GM23338 (cell line): ENCODE measurements around the gene NARS2. TPM values are rescaled to one million over a fixed set of nuclear protein-coding genes. Genes with fewer than 3 reads are reported as not detected.

Experiments
- ATAC-seq: fragments of 200-7000 bp; cut with Tn5 transposase; 3 replicates; pipeline ENCODE4 v1.9.1; 2020
- DNase-seq: peaks from one replicate; pipeline ENCODE4 v3.0.0-alpha.2; 2015; ENCODE audit warnings: low spot score
- H2AFZ ChIP-seq: fragments of 200-600 bp; sonication (generic); 2 replicates; pipeline ENCODE4 v1.8.0; 2016; ENCODE audit warnings: antibody characterized with exemption, mild to moderate bottlenecking, moderate library complexity
- H3F3A ChIP-seq: fragments of 200-600 bp; sonication (generic); replicated peaks from 2 replicates; pipeline ENCODE4 v1.8.0; 2017; ENCODE audit warnings: antibody characterized with exemption, mixed run types, low read depth
- H3K27ac ChIP-seq: fragments of 200-600 bp; sonication (generic); 2 replicates; pipeline ENCODE4 v1.6.1; 2016; ENCODE audit warnings: low read depth
- H3K27me3 ChIP-seq: fragments of 200-600 bp; sonication (generic); 2 replicates; pipeline ENCODE4 v1.8.0; 2016; ENCODE audit warnings: mild to moderate bottlenecking, mixed run types, moderate library complexity; ENCODE audit not compliant: insufficient read depth
- H3K36me3 ChIP-seq: fragments of 200-600 bp; sonication (generic); 2 replicates; pipeline ENCODE4 v1.8.0; 2016; ENCODE audit warnings: mild to moderate bottlenecking; ENCODE audit not compliant: insufficient read depth
- H3K4me1 ChIP-seq: fragments of 200-600 bp; sonication (generic); 2 replicates; pipeline ENCODE4 v1.8.0; 2016; ENCODE audit warnings: mild to moderate bottlenecking, moderate library complexity; ENCODE audit not compliant: insufficient read depth
- H3K4me2 ChIP-seq: fragments of 200-600 bp; sonication (generic); 2 replicates; pipeline ENCODE4 v1.7.1; 2017; ENCODE audit warnings: mixed run types
- H3K4me3 ChIP-seq: fragments of 200-600 bp; sonication (generic); 2 replicates; pipeline ENCODE4 v1.6.1; 2016; ENCODE audit warnings: mixed run types
- H3K79me2 ChIP-seq: fragments of 200-600 bp; sonication (generic); replicated peaks from 2 replicates; pipeline ENCODE4 v1.8.0; 2017; ENCODE audit warnings: mild to moderate bottlenecking; ENCODE audit not compliant: insufficient read depth
- H3K9me2 ChIP-seq: fragments of 200-600 bp; sonication (generic); 2 replicates; pipeline ENCODE4 v1.8.0; 2017; ENCODE audit not compliant: insufficient read depth
- H4K20me1 ChIP-seq: fragments of 200-600 bp; sonication (generic); replicated peaks from 2 replicates; pipeline ENCODE4 v1.8.0; 2017; ENCODE audit warnings: mild to moderate bottlenecking; ENCODE audit not compliant: insufficient read depth
- H3K27ac Mint-ChIP-seq: 2 replicates; pipeline ENCODE4 v1.8.0; 2020; ENCODE audit warnings: inconsistent platforms, mild to moderate bottlenecking, moderate library complexity, mixed read lengths
- H3K27me3 Mint-ChIP-seq: 3 replicates; pipeline ENCODE4 v1.8.0; 2022; ENCODE audit warnings: low read depth, mild to moderate bottlenecking, moderate library complexity, mixed read lengths, inconsistent platforms; ENCODE audit not compliant: insufficient read depth, poor library complexity
- H3K36me3 Mint-ChIP-seq: 3 replicates; pipeline ENCODE4 v1.8.0; 2021; ENCODE audit warnings: low read depth, mild to moderate bottlenecking, inconsistent platforms, moderate library complexity, mixed read lengths
- H3K4me1 Mint-ChIP-seq: 3 replicates; pipeline ENCODE4 v1.8.0; 2020; ENCODE audit warnings: mild to moderate bottlenecking, inconsistent platforms, mixed read lengths
- H3K4me3 Mint-ChIP-seq: 3 replicates; pipeline ENCODE4 v1.8.0; 2021; ENCODE audit warnings: moderate library complexity, mild to moderate bottlenecking, inconsistent platforms, mixed read lengths
- H3K9me3 Mint-ChIP-seq: 3 replicates; pipeline ENCODE4 v1.8.0; 2020; ENCODE audit warnings: moderate library complexity, mild to moderate bottlenecking, inconsistent platforms, mixed read lengths
- CREB1 ChIP-seq: fragments of 250-450 bp; sonication (Bioruptor Pico); IDR thresholded peaks from 2 replicates; pipeline ENCODE4 v1.5.0; 2020; ENCODE audit warnings: low read depth, mild to moderate bottlenecking, moderate library complexity
- ETS1 ChIP-seq: IDR thresholded peaks from 2 replicates; pipeline ENCODE4 v1.6.1; 2016; ENCODE audit warnings: antibody characterized with exemption
- EZH2phosphoT487 ChIP-seq: fragments of 200-600 bp; sonication (generic); IDR thresholded peaks from one replicate; pipeline ENCODE4 v1.8.1; 2018; ENCODE audit warnings: antibody characterized with exemption; ENCODE audit not compliant: unreplicated experiment
- JUNB ChIP-seq: IDR thresholded peaks from one replicate; pipeline ENCODE4 v1.6.1; 2016; ENCODE audit warnings: antibody characterized with exemption; ENCODE audit not compliant: unreplicated experiment
- NANOG ChIP-seq: IDR thresholded peaks from 2 replicates; pipeline ENCODE4 v1.6.1; 2016; ENCODE audit warnings: antibody characterized with exemption, borderline replicate concordance
- POLR2AphosphoS5 ChIP-seq: IDR thresholded peaks from 2 replicates; pipeline ENCODE4 v1.6.1; 2016; ENCODE audit warnings: antibody characterized with exemption, low read depth
- ZNF114 ChIP-seq: fragments of 250-450 bp; sonication (Bioruptor Pico); IDR thresholded peaks from 2 replicates; pipeline ENCODE4 v1.5.0; 2020; ENCODE audit warnings: mild to moderate bottlenecking, moderate library complexity
- ZNF331 ChIP-seq: fragments of 250-450 bp; sonication (Bioruptor Pico); IDR thresholded peaks from 2 replicates; pipeline ENCODE4 v1.5.0; 2020; ENCODE audit warnings: low read depth, mild to moderate bottlenecking, moderate library complexity
- polyA plus RNA-seq: library from polyadenylated mRNA; unstranded; fragments of >200 nt; fragmentation: Nextera tagmentation; extraction: Ambion mirVana; gene quantifications from 2 replicates; pipeline ENCODE4 v1.2.1, GENCODE V29; 2016
- total RNA-seq: library from RNA; depleted of rRNA; stranded (reverse); fragments of >200 nt; shearing (Covaris generic); gene quantifications from 2 replicates; pipeline ENCODE4 v1.2.3, GENCODE V29; 2014
- TF ChIP-seq, protein P1 (sequence below): IDR thresholded peaks from one replicate; pipeline ENCODE4 v1.6.1; 2018; ENCODE audit warnings: antibody characterized with exemption; ENCODE audit not compliant: unreplicated experiment
- TF ChIP-seq, protein P2 (sequence below): fragments of 250-450 bp; sonication (Bioruptor Pico); IDR thresholded peaks from 2 replicates; pipeline ENCODE4 v1.5.0; 2020; ENCODE audit warnings: mild to moderate bottlenecking, moderate library complexity

NARS2 gene
- total and polyA plus RNA-seq, 2 experiments from 2014 or later = 45.7 to 62.0 TPM

- TF ChIP-seq, protein P1, sequence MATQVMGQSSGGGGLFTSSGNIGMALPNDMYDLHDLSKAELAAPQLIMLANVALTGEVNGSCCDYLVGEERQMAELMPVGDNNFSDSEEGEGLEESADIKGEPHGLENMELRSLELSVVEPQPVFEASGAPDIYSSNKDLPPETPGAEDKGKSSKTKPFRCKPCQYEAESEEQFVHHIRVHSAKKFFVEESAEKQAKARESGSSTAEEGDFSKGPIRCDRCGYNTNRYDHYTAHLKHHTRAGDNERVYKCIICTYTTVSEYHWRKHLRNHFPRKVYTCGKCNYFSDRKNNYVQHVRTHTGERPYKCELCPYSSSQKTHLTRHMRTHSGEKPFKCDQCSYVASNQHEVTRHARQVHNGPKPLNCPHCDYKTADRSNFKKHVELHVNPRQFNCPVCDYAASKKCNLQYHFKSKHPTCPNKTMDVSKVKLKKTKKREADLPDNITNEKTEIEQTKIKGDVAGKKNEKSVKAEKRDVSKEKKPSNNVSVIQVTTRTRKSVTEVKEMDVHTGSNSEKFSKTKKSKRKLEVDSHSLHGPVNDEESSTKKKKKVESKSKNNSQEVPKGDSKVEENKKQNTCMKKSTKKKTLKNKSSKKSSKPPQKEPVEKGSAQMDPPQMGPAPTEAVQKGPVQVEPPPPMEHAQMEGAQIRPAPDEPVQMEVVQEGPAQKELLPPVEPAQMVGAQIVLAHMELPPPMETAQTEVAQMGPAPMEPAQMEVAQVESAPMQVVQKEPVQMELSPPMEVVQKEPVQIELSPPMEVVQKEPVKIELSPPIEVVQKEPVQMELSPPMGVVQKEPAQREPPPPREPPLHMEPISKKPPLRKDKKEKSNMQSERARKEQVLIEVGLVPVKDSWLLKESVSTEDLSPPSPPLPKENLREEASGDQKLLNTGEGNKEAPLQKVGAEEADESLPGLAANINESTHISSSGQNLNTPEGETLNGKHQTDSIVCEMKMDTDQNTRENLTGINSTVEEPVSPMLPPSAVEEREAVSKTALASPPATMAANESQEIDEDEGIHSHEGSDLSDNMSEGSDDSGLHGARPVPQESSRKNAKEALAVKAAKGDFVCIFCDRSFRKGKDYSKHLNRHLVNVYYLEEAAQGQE = no peak
- TF ChIP-seq JUNB (no peak), NANOG (no peak)
- TF ChIP-seq, protein P2, sequence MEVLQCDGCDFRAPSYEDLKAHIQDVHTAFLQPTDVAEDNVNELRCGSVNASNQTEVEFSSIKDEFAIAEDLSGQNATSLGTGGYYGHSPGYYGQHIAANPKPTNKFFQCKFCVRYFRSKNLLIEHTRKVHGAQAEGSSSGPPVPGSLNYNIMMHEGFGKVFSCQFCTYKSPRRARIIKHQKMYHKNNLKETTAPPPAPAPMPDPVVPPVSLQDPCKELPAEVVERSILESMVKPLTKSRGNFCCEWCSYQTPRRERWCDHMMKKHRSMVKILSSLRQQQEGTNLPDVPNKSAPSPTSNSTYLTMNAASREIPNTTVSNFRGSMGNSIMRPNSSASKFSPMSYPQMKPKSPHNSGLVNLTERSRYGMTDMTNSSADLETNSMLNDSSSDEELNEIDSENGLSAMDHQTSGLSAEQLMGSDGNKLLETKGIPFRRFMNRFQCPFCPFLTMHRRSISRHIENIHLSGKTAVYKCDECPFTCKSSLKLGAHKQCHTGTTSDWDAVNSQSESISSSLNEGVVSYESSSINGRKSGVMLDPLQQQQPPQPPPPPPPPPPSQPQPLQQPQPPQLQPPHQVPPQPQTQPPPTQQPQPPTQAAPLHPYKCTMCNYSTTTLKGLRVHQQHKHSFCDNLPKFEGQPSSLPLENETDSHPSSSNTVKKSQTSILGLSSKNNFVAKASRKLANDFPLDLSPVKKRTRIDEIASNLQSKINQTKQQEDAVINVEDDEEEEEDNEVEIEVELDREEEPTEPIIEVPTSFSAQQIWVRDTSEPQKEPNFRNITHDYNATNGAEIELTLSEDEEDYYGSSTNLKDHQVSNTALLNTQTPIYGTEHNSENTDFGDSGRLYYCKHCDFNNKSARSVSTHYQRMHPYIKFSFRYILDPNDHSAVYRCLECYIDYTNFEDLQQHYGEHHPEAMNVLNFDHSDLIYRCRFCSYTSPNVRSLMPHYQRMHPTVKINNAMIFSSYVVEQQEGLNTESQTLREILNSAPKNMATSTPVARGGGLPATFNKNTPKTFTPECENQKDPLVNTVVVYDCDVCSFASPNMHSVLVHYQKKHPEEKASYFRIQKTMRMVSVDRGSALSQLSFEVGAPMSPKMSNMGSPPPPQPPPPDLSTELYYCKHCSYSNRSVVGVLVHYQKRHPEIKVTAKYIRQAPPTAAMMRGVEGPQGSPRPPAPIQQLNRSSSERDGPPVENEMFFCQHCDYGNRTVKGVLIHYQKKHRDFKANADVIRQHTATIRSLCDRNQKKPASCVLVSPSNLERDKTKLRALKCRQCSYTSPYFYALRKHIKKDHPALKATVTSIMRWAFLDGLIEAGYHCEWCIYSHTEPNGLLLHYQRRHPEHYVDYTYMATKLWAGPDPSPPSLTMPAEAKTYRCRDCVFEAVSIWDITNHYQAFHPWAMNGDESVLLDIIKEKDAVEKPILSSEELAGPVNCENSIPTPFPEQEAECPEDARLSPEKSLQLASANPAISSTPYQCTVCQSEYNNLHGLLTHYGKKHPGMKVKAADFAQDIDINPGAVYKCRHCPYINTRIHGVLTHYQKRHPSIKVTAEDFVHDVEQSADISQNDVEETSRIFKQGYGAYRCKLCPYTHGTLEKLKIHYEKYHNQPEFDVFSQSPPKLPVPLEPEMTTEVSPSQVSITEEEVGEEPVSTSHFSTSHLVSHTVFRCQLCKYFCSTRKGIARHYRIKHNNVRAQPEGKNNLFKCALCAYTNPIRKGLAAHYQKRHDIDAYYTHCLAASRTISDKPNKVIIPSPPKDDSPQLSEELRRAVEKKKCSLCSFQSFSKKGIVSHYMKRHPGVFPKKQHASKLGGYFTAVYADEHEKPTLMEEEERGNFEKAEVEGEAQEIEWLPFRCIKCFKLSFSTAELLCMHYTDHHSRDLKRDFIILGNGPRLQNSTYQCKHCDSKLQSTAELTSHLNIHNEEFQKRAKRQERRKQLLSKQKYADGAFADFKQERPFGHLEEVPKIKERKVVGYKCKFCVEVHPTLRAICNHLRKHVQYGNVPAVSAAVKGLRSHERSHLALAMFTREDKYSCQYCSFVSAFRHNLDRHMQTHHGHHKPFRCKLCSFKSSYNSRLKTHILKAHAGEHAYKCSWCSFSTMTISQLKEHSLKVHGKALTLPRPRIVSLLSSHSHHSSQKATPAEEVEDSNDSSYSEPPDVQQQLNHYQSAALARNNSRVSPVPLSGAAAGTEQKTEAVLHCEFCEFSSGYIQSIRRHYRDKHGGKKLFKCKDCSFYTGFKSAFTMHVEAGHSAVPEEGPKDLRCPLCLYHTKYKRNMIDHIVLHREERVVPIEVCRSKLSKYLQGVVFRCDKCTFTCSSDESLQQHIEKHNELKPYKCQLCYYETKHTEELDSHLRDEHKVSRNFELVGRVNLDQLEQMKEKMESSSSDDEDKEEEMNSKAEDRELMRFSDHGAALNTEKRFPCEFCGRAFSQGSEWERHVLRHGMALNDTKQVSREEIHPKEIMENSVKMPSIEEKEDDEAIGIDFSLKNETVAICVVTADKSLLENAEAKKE (CRISPR knock-in tag) = no peak
These were observed 101.8 kb downstream of the NARS2 start (continued) for GRCh38 chr11:78472905-78473304.

- no peaks in the 10 kb centered on the region for H3K9me3 Mint-ChIP-seq
- no peak for TF ChIP-seq ZNF114 (CRISPR knock-in tag)
- TF ChIP-seq JUNB = no peak
- TF ChIP-seq POLR2AphosphoS5 = no peak
- no peak for TF ChIP-seq ETS1
- no peak for TF ChIP-seq EZH2phosphoT487
- TF ChIP-seq ZNF331 (CRISPR knock-in tag) = no peak
- TF ChIP-seq, protein P1 = no peak
- no peak for TF ChIP-seq CREB1 (CRISPR knock-in tag)
These were observed 102.3 kb downstream of the NARS2 start for GRCh38 chr11:78472382-78472781.

More at GRCh38 chr11:78472382-78472781, 102.3 kb downstream of the NARS2 start:
- ATAC-seq (no peak), DNase-seq (no peak)
- Histone ChIP-seq H3K4me3 (no peak overlapping the region), H3K4me2 (no peak overlapping the region), H2AFZ (no peak overlapping the region), H4K20me1 (no peaks in the 10 kb centered on the region), H3K9me2 (no peaks in the 10 kb centered on the region), H3F3A (no peaks in the 10 kb centered on the region), H3K36me3 (no peaks in the 10 kb centered on the region), H3K27ac (no peak overlapping the region), H3K79me2 (no peaks in the 10 kb centered on the region), H3K4me1 (0 out of 2 replicates have a peak, but pooled peaks cover 5% of the 10 kb centered on the region), H3K27me3 (no peaks in the 10 kb centered on the region)
- no peaks in the 10 kb centered on the region for H3K27me3 Mint-ChIP-seq
- H3K36me3 Mint-ChIP-seq = peaks cover 9% of the 10 kb centered on the region; the same call in 2 of the 3 replicates
- no peak overlapping the region for H3K4me3 Mint-ChIP-seq
- no peak overlapping the region for H3K27ac Mint-ChIP-seq
- H3K4me1 Mint-ChIP-seq = peaks cover 12% of the 10 kb centered on the region
